ENCODE data around the gene ZNF148. TPM values are rescaled to one million over a fixed set of nuclear protein-coding genes. Genes with fewer than 3 reads are reported as not detected.

ZNF148 gene
- total RNA-seq, 1 experiment from 2014 or later: 24.8 TPM

- no peak overlapping the region for H3K14ac ChIP-seq (ENCODE audit: insufficient read depth, low read length)
- no peak overlapping the region for H3K9ac ChIP-seq (ENCODE audit: extremely low read depth, insufficient read length, low read length)
- no peaks in the 10 kb centered on the region for H3K27me3 Mint-ChIP-seq (ENCODE audit: low read depth)
- H2BK20ac ChIP-seq (ENCODE audit: low read depth, low read length, poor library complexity, severe bottlenecking): no peak overlapping the region
- H3K4ac ChIP-seq (ENCODE audit: low read depth, low read length): no peak overlapping the region
- H3K27ac Mint-ChIP-seq: peak overlapping the region in 2 of 3 experiments; percentile 46 to 90; a peak in 4 of 7 replicates
- no peak overlapping the region for H3K23ac ChIP-seq (ENCODE audit: insufficient read length, low read depth, low read length)
- no peak overlapping the region for H4K5ac ChIP-seq (ENCODE audit: insufficient read length, low read depth, low read length)
- H3K9me3 ChIP-seq (ENCODE audit: control insufficient read depth, low read depth, low read length): no peaks in the 10 kb centered on the region
- H2BK120ac ChIP-seq (ENCODE audit: low read depth, low read length, poor library complexity, severe bottlenecking): no peak overlapping the region
- no peaks in the 10 kb centered on the region for H3K23me2 ChIP-seq (ENCODE audit: insufficient read length, low read depth, low read length, poor library complexity, severe bottlenecking)
- no peak overlapping the region for H3K4me2 ChIP-seq (ENCODE audit: insufficient read depth, insufficient read length, low read length)
- no CpG with 5 or more reads among the region's 5 CpGs for WGBS (ENCODE audit: extremely low coverage, insufficient read length, low lambda C conversion rate)
- DNase-seq: no peak
- H4K8ac ChIP-seq (replicated peaks; ENCODE audit: insufficient read length, low read depth, low read length): no peak overlapping the region
- no peak overlapping the region for H2BK12ac ChIP-seq (ENCODE audit: insufficient read length, low read depth, low read length)
- no peak overlapping the region for H3K56ac ChIP-seq (ENCODE audit: insufficient read length, low read depth, low read length)
- H3K36me3 Mint-ChIP-seq (ENCODE audit: insufficient read depth in 1 of 3, low read depth in 3 of 3): peaks cover 8 to 27% (median 22%) of the 10 kb centered on the region in 3 experiments
- no peak overlapping the region for H2BK5ac ChIP-seq (ENCODE audit: insufficient read length, low read length)
- no peaks in the 10 kb centered on the region for H3K27me3 ChIP-seq (ENCODE audit: insufficient read depth, low read length)
- no peak overlapping the region for H3K27ac ChIP-seq (ENCODE audit: insufficient read length, low read depth, low read length)
- H3K9me3 Mint-ChIP-seq: no peaks in the 10 kb centered on the region
- no peaks in the 10 kb centered on the region for H3K79me2 ChIP-seq (ENCODE audit: insufficient read depth, low read length)
- no peak overlapping the region for H2AFZ ChIP-seq (ENCODE audit: low read length)
- H2AK5ac ChIP-seq (ENCODE audit: insufficient read length, low read length): no peak overlapping the region
- H3T11ph ChIP-seq (ENCODE audit: low read length): no peak overlapping the region
- H3K4me3 Mint-ChIP-seq: no peak overlapping the region; a peak in 1 of 5 replicates
- H4K20me1 ChIP-seq (ENCODE audit: control insufficient read depth, insufficient read depth, insufficient read length): no peaks in the 10 kb centered on the region
- H3K4me1 Mint-ChIP-seq: no peaks in the 10 kb centered on the region
- TF ChIP-seq CTCF (conservative IDR thresholded peaks at IDR 0.05): no peak
- no peak overlapping the region for H3K18ac ChIP-seq (ENCODE audit: insufficient read length, low read depth, low read length)
- H3K4me1 ChIP-seq (ENCODE audit: insufficient read depth, low read length): no peaks in the 10 kb centered on the region
- H4K91ac ChIP-seq (ENCODE audit: insufficient read length, low read depth, low read length): no peak overlapping the region
- no peak overlapping the region for H2BK15ac ChIP-seq (ENCODE audit: low read depth, low read length)
- H3K79me1 ChIP-seq (ENCODE audit: insufficient read depth, low read depth, low read length, poor library complexity, severe bottlenecking): peaks cover 3% of the 10 kb centered on the region
These were observed 64.5 kb downstream of the ZNF148 start for GRCh38 chr3:125310623-125311081.

All from H9 (cell line).